H9 (cell line): ENCODE measurements around the gene ABCG1. TPM values are rescaled to one million over a fixed set of nuclear protein-coding genes. Genes with fewer than 3 reads are reported as not detected.

Experiments
- DNase-seq: peaks from one replicate; pipeline ENCODE4 v3.0.0-alpha.2; 2017
- H2AFZ ChIP-seq: one replicate; pipeline ENCODE4 v1.6.1; 2013; ENCODE audit warnings: mild to moderate bottlenecking, low read length, control low read depth, moderate library complexity
- H2AK5ac ChIP-seq: 2 replicates; pipeline ENCODE4 v1.6.1; 2013; ENCODE audit warnings: low read length, control low read depth, mixed read lengths; ENCODE audit not compliant: insufficient read length
- H2BK120ac ChIP-seq: one replicate; pipeline ENCODE4 v1.6.1; 2013; ENCODE audit warnings: low read depth, mild to moderate bottlenecking, low read length, control low read depth, inconsistent platforms; ENCODE audit not compliant: poor library complexity, severe bottlenecking
- H2BK12ac ChIP-seq: 2 replicates; pipeline ENCODE4 v1.6.1; 2013; ENCODE audit warnings: low read length, control low read depth, mixed read lengths, low read depth; ENCODE audit not compliant: insufficient read length
- H2BK15ac ChIP-seq: 2 replicates; pipeline ENCODE4 v1.6.1; 2013; ENCODE audit warnings: low read depth, low read length, control low read depth
- H2BK20ac ChIP-seq: one replicate; pipeline ENCODE4 v1.6.1; 2013; ENCODE audit warnings: low read depth, mild to moderate bottlenecking, low read length, control low read depth, inconsistent platforms; ENCODE audit not compliant: poor library complexity, severe bottlenecking
- H2BK5ac ChIP-seq: 2 replicates; pipeline ENCODE4 v1.6.1; 2013; ENCODE audit warnings: low read length, control low read depth, mixed read lengths; ENCODE audit not compliant: insufficient read length
- H3K14ac ChIP-seq: 2 replicates; pipeline ENCODE4 v1.6.1; 2013; ENCODE audit warnings: low read length, control low read depth; ENCODE audit not compliant: insufficient read depth
- H3K18ac ChIP-seq: 2 replicates; pipeline ENCODE4 v1.6.1; 2013; ENCODE audit warnings: low read depth, mild to moderate bottlenecking, mixed read lengths, low read length, control low read depth; ENCODE audit not compliant: insufficient read length
- H3K23ac ChIP-seq: 2 replicates; pipeline ENCODE4 v1.6.1; 2013; ENCODE audit warnings: low read length, control low read depth, mixed read lengths, low read depth; ENCODE audit not compliant: insufficient read length
- H3K23me2 ChIP-seq: 2 replicates; pipeline ENCODE4 v1.6.1; 2013; ENCODE audit warnings: low read depth, mild to moderate bottlenecking, mixed read lengths, low read length, control low read depth; ENCODE audit not compliant: insufficient read length, poor library complexity, severe bottlenecking
- H3K27ac ChIP-seq: 2 replicates; pipeline ENCODE4 v1.5.1; 2013; ENCODE audit warnings: low read length, control low read depth, mixed read lengths, low read depth; ENCODE audit not compliant: insufficient read length
- H3K27me3 ChIP-seq: 2 replicates; pipeline ENCODE4 v1.6.1; 2013; ENCODE audit warnings: low read length, control low read depth, inconsistent platforms; ENCODE audit not compliant: insufficient read depth
- H3K4ac ChIP-seq: 2 replicates; pipeline ENCODE4 v1.6.1; 2013; ENCODE audit warnings: low read depth, mild to moderate bottlenecking, control low read depth, inconsistent platforms, low read length, moderate library complexity
- H3K4me1 ChIP-seq: 2 replicates; pipeline ENCODE4 v1.6.1; 2013; ENCODE audit warnings: low read length, control low read depth, inconsistent platforms; ENCODE audit not compliant: insufficient read depth
- H3K4me2 ChIP-seq: 2 replicates; pipeline ENCODE4 v1.6.1; 2013; ENCODE audit warnings: low read length, control low read depth, mixed read lengths; ENCODE audit not compliant: insufficient read length, insufficient read depth
- H3K56ac ChIP-seq: 2 replicates; pipeline ENCODE4 v1.6.1; 2013; ENCODE audit warnings: low read depth, mild to moderate bottlenecking, mixed read lengths, low read length, control low read depth; ENCODE audit not compliant: insufficient read length
- H3K79me1 ChIP-seq: 2 replicates; pipeline ENCODE4 v1.6.1; 2013; ENCODE audit warnings: low read depth, mild to moderate bottlenecking, moderate library complexity, low read length, control low read depth, inconsistent platforms; ENCODE audit not compliant: insufficient read depth, poor library complexity, severe bottlenecking
- H3K79me2 ChIP-seq: 2 replicates; pipeline ENCODE4 v1.6.1; 2013; ENCODE audit warnings: low read length, control low read depth, inconsistent platforms; ENCODE audit not compliant: insufficient read depth
- H3K9ac ChIP-seq: 2 replicates; pipeline ENCODE4 v1.6.1; 2013; ENCODE audit warnings: low read length, control low read depth, mixed read lengths; ENCODE audit not compliant: insufficient read length; ENCODE audit errors: extremely low read depth
- H3K9me3 ChIP-seq: one replicate; pipeline ENCODE4 v1.6.1; 2013; ENCODE audit warnings: low read depth, low read length, inconsistent platforms; ENCODE audit not compliant: control insufficient read depth
- H3T11ph ChIP-seq: one replicate; pipeline ENCODE4 v1.6.1; 2013; ENCODE audit warnings: mild to moderate bottlenecking, low read length, control low read depth, inconsistent platforms
- H4K20me1 ChIP-seq: one replicate; pipeline ENCODE4 v1.6.1; 2013; ENCODE audit not compliant: control insufficient read depth, insufficient read length, insufficient read depth
- H4K5ac ChIP-seq: 2 replicates; pipeline ENCODE4 v1.6.1; 2013; ENCODE audit warnings: low read depth, mild to moderate bottlenecking, mixed read lengths, low read length, control low read depth; ENCODE audit not compliant: insufficient read length
- H4K8ac ChIP-seq: replicated peaks from 2 replicates; pipeline ENCODE4 v1.6.1; 2013; ENCODE audit warnings: low read length, control low read depth, mixed read lengths, low read depth; ENCODE audit not compliant: insufficient read length
- H4K91ac ChIP-seq: 2 replicates; pipeline ENCODE4 v1.6.1; 2013; ENCODE audit warnings: low read depth, mild to moderate bottlenecking, moderate library complexity, mixed read lengths, low read length, control low read depth; ENCODE audit not compliant: insufficient read length
- H3K27ac Mint-ChIP-seq, 3 experiments: 2 replicates in 2 of 3; 3 replicates in 1 of 3; pipeline ENCODE4 v1.8.0; 2020 to 2021; ENCODE audit warnings: mixed read lengths in 3 of 3, mild to moderate bottlenecking in 1 of 3, moderate library complexity in 1 of 3
- H3K27me3 Mint-ChIP-seq: 2 replicates; pipeline ENCODE4 v1.8.0; 2021; ENCODE audit warnings: low read depth, mild to moderate bottlenecking, moderate library complexity, mixed read lengths
- H3K36me3 Mint-ChIP-seq, 3 experiments: 2 replicates in 2 of 3; 3 replicates in 1 of 3; pipeline ENCODE4 v1.8.0; 2020 to 2021; ENCODE audit warnings: low read depth in 3 of 3, mixed read lengths in 3 of 3; ENCODE audit not compliant: insufficient read depth in 1 of 3
- H3K4me1 Mint-ChIP-seq, 2 experiments: 2 replicates each; pipeline ENCODE4 v1.8.0; 2020; ENCODE audit warnings: mixed read lengths in 2 of 2
- H3K4me3 Mint-ChIP-seq, 2 experiments: 2 replicates in 1 of 2; 3 replicates in 1 of 2; pipeline ENCODE4 v1.8.0; 2020 to 2021; ENCODE audit warnings: mild to moderate bottlenecking in 2 of 2, mixed read lengths in 2 of 2, moderate library complexity in 1 of 2
- H3K9me3 Mint-ChIP-seq, 2 experiments: 2 replicates in 1 of 2; 3 replicates in 1 of 2; pipeline ENCODE4 v1.8.0; 2020; ENCODE audit warnings: mild to moderate bottlenecking in 2 of 2, mixed read lengths in 2 of 2, moderate library complexity in 1 of 2
- CTCF ChIP-seq: fragments of 200-600 bp; sonication (generic); conservative IDR thresholded peaks from 3 replicates; pipeline ENCODE4 v1.8.0; 2021; ENCODE audit warnings: antibody characterized with exemption, mild to moderate bottlenecking
- total RNA-seq: library from RNA; stranded (reverse); gene quantifications from 2 replicates; pipeline ENCODE4 v1.2.1, GENCODE V29; 2021

The ABCG1 gene
- total RNA-seq, 1 experiment from 2014 or later, result 0.83 TPM

DNA sequence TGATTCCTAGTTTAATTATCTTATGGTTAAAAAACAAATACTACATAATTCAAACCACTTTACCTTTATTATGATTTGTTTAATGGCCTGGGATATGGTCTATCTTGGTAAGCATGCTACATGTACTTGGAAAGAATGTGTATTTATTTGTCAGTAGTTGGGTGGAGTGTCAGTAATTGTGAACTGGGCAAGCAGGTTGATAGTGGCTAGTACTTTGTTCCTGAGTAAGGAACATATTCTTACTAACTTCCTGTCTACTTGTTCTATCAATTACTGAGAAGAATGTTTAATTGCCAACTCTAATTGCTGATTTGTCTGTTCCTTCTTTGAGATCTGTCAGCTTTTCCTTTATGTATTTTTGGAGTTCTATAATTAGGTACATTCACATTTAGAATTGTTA, 49.2 kb upstream of the ABCG1 start:
- Histone ChIP-seq H3K4me2 (no peak overlapping the region), H3K9me3 (no peaks in the 10 kb centered on the region), H4K8ac (no peak overlapping the region), H3K23ac (no peak overlapping the region), H3T11ph (no peak overlapping the region), H2BK12ac (no peak overlapping the region), H2BK15ac (no peak overlapping the region), H3K9ac (no peak overlapping the region), H2AK5ac (no peak overlapping the region), H3K79me1 (no peaks in the 10 kb centered on the region), H3K79me2 (no peaks in the 10 kb centered on the region), H4K5ac (no peak overlapping the region), H4K91ac (no peak overlapping the region), H3K18ac (no peak overlapping the region), H3K27me3 (no peaks in the 10 kb centered on the region), H3K4me1 (no peaks in the 10 kb centered on the region), H2BK120ac (no peak overlapping the region), H3K27ac (no peak overlapping the region), H2AFZ (no peak overlapping the region), H3K4ac (no peak overlapping the region), H3K14ac (no peak overlapping the region), H2BK5ac (no peak overlapping the region), H3K56ac (no peak overlapping the region), H3K23me2 (no peaks in the 10 kb centered on the region), H2BK20ac (no peak overlapping the region), H4K20me1 (no peaks in the 10 kb centered on the region)
- Mint-ChIP-seq H3K27ac (no peak overlapping the region), H3K27me3 (no peaks in the 10 kb centered on the region; the same call in 1 of the 2 replicates), H3K9me3 (peaks cover 0 to 2% of the 10 kb centered on the region in 2 experiments; a peak in 1 of 5 replicates), H3K4me1 (no peaks in the 10 kb centered on the region), H3K4me3 (no peak overlapping the region), H3K36me3 (no peaks in the 10 kb centered on the region)
- DNase-seq, result no peak
- no peak for TF ChIP-seq CTCF
